SK-N-MC (cell line): ENCODE results near the gene DGKE.

Experiments
- EZH2 ChIP-seq: fragments of 200-600 bp; sonication (generic); IDR thresholded peaks from one replicate; pipeline ENCODE4 v1.6.1; 2017; ENCODE audit warnings: antibody characterized with exemption
- POLR2AphosphoS5 ChIP-seq: IDR thresholded peaks from 2 replicates; pipeline ENCODE4 v1.6.1; 2012; ENCODE audit warnings: mild to moderate bottlenecking, low read depth, low read length, borderline replicate concordance

DNA sequence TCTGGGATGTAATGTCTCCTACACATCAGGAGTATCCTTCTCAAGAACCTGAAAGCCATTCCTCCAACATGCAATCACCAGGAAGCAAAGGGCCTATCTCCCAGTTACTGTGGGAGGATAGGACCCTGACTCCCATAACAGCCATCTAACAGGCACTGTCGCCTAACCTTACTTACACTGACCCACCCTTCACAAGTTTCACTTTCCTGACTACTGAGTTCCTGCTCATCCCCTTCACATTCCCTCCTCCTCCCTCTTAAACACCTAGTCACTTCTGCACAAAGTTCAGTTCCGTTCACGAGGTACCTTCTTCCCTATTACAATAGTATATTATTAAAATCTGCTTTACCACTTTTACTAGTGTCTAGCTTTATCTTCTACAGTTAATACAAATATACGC, 1.5 kb upstream of the DGKE start:
- TF ChIP-seq POLR2AphosphoS5 (no peak), EZH2 (no peak)
